Brain pericyte (primary cell): ENCODE data around the gene BTG4.

Source experiments
- DNase-seq: peaks from one replicate; pipeline ENCODE4 v3.0.0-alpha.2; 2012; ENCODE audit warnings: low read depth, low spot score

The BTG4 gene

GRCh38 chr11:111494040-111494439, 18.1 kb downstream of the BTG4 start:
- DNase-seq = no peak

- no peak for DNase-seq
Measured at GRCh38 chr11:111490496-111490895, 21.7 kb downstream of the BTG4 start.

GRCh38 chr11:111483431-111483830, 28.8 kb downstream of the BTG4 start:
- no peak for DNase-seq

GRCh38 chr11:111479666-111480065, 32.5 kb downstream of the BTG4 start:
- DNase-seq = no peak

- no peak for DNase-seq
Measured at GRCh38 chr11:111477898-111478297, 34.3 kb downstream of the BTG4 start.

GRCh38 chr11:111476956-111477355, 35.2 kb downstream of the BTG4 start:
- no peak for DNase-seq

GRCh38 chr11:111476366-111476765, 35.8 kb downstream of the BTG4 start:
- DNase-seq = no peak

GRCh38 chr11:111474432-111474831, 37.8 kb downstream of the BTG4 start:
- no peak for DNase-seq

GRCh38 chr11:111472228-111472627, 40.0 kb downstream of the BTG4 start:
- DNase-seq = no peak

- peak; percentile 50 for DNase-seq
Measured at GRCh38 chr11:111469200-111469599, 43.0 kb downstream of the BTG4 start.

- no peak for DNase-seq
Measured at GRCh38 chr11:111466615-111467014, 45.6 kb downstream of the BTG4 start.

GRCh38 chr11:111465400-111465799, 46.8 kb downstream of the BTG4 start:
- DNase-seq = no peak

GRCh38 chr11:111463276-111463675, 48.9 kb downstream of the BTG4 start:
- DNase-seq = no peak

- DNase-seq = no peak
Measured at GRCh38 chr11:111462329-111462728, 49.9 kb downstream of the BTG4 start.

GRCh38 chr11:111461460-111462235, 50.5 kb downstream of the BTG4 start:
- no peak for DNase-seq

- no peak for DNase-seq
Measured at GRCh38 chr11:111460856-111461255, 51.3 kb downstream of the BTG4 start.

GRCh38 chr11:111460340-111460739, 51.8 kb downstream of the BTG4 start:
- DNase-seq = no peak

GRCh38 chr11:111459506-111460270, 52.5 kb downstream of the BTG4 start:
- no peak for DNase-seq

- DNase-seq = no peak
Measured at GRCh38 chr11:111457731-111458368, 54.3 kb downstream of the BTG4 start.

- DNase-seq = no peak
Measured at GRCh38 chr11:111456859-111457730, 55.1 kb downstream of the BTG4 start.

GRCh38 chr11:111456086-111456858, 55.9 kb downstream of the BTG4 start:
- no peak for DNase-seq
